ENCODE results near the gene ZNF562.

GRCh38 chr19:9720541-9720940 is 45.6 kb upstream of the ZNF562 start:
- TF ChIP-seq CTCF (IDR thresholded peaks at IDR 0.05; ENCODE audit: insufficient read depth, low read depth, low read length) (no peak), EZH2 (IDR thresholded peaks at IDR 0.05; ENCODE audit: insufficient read depth, low read length) (no peak)

Measured in astrocyte (in vitro differentiated cells and primary cell).